Fibroblast of lung (primary cell): ENCODE measurements around the gene CPM. TPM values are rescaled to one million over a fixed set of nuclear protein-coding genes. Genes with fewer than 3 reads are reported as not detected.

Experiments
- DNase-seq, 2 donors: peaks; one replicate each; pipeline versions ENCODE4 v3.0.0 to v3.0.0-alpha.2; 2010; ENCODE audit warnings: low read depth in 2 of 2
- H2AFZ ChIP-seq: 2 replicates; pipeline ENCODE4 v1.5.1; 2012; ENCODE audit warnings: low read length, control low read depth, inconsistent platforms
- H3K27ac ChIP-seq: 2 replicates; pipeline ENCODE4 v1.5.1; 2011; ENCODE audit warnings: low read length, control low read depth; ENCODE audit not compliant: insufficient read depth
- H3K27me3 ChIP-seq: 2 replicates; pipeline ENCODE4 v1.5.1; 2011; ENCODE audit warnings: mild to moderate bottlenecking, low read length; ENCODE audit not compliant: control insufficient read depth, insufficient read depth
- H3K36me3 ChIP-seq: 2 replicates; pipeline ENCODE4 v1.5.1; 2011; ENCODE audit warnings: low read length; ENCODE audit not compliant: control insufficient read depth, insufficient read depth
- H3K4me1 ChIP-seq: 2 replicates; pipeline ENCODE4 v1.5.1; 2011; ENCODE audit warnings: low read length; ENCODE audit not compliant: control insufficient read depth, insufficient read depth; ENCODE audit errors: extremely low read depth
- H3K4me2 ChIP-seq: 2 replicates; pipeline ENCODE4 v1.5.1; 2011; ENCODE audit warnings: low read length, control low read depth; ENCODE audit not compliant: insufficient read depth; ENCODE audit errors: extremely low read depth
- H3K4me3 ChIP-seq, 4 experiments: fragments of 200-600 bp in 1 of 4; sonication (generic) in 1 of 4; replicated peaks in 1 of 4; 2 replicates each; pipeline ENCODE4 v1.5.1; 2011 to 2016; ENCODE audit warnings: low read length in 4 of 4, low read depth in 3 of 4, mild to moderate bottlenecking in 3 of 4, control low read depth in 2 of 4, inconsistent platforms in 1 of 4, mixed read lengths in 1 of 4; ENCODE audit not compliant: insufficient read depth in 1 of 4; ENCODE audit errors: control extremely low read depth in 1 of 4
- H3K79me2 ChIP-seq: 2 replicates; pipeline ENCODE4 v1.5.1; 2012; ENCODE audit warnings: mild to moderate bottlenecking, low read length, inconsistent platforms; ENCODE audit not compliant: control insufficient read depth, insufficient read depth
- H3K9ac ChIP-seq: 2 replicates; pipeline ENCODE4 v1.5.1; 2011; ENCODE audit warnings: mild to moderate bottlenecking, low read length, control low read depth; ENCODE audit not compliant: insufficient read depth
- H3K9me3 ChIP-seq: 2 replicates; pipeline ENCODE4 v1.5.1; 2012; ENCODE audit warnings: low read depth, low read length; ENCODE audit not compliant: control insufficient read depth, insufficient read depth
- H4K20me1 ChIP-seq: 2 replicates; pipeline ENCODE4 v1.5.1; 2011; ENCODE audit warnings: low read length; ENCODE audit not compliant: control insufficient read depth, insufficient read depth; ENCODE audit errors: extremely low read depth
- EZH2 ChIP-seq: IDR thresholded peaks from 2 replicates; pipeline ENCODE4 v1.5.1; 2012; ENCODE audit warnings: low read length, control low read depth, mild to moderate bottlenecking; ENCODE audit errors: missing control alignments
- polyA plus RNA-seq, 2 donors: library from polyadenylated mRNA; depleted of rRNA in 1 of 2; stranded (reverse) in 1 of 2; unstranded in 1 of 2; fragments of >200 nt; gene quantifications; 2 replicates each; pipeline ENCODE4 v1.2.1, GENCODE V29; 2011 to 2012; ENCODE audit warnings: missing spikeins in 1 of 2
- total RNA-seq: library from RNA; depleted of rRNA; stranded (reverse); fragments of >200 nt; gene quantifications from 2 replicates; pipeline ENCODE4 v1.2.1, GENCODE V29; 2014
- TF ChIP-seq, protein P1 (sequence below), 2 donors: IDR thresholded peaks in 1 of 2; conservative IDR thresholded peaks in 1 of 2; 1 replicate in 1 of 2; 2 replicates in 1 of 2; pipeline ENCODE4 v1.5.1; 2011 to 2012; ENCODE audit warnings: low read length in 2 of 2, control low read depth in 1 of 2, inconsistent platforms in 1 of 2, low read depth in 1 of 2, mild to moderate bottlenecking in 1 of 2

The CPM gene
- total and polyA plus RNA-seq, 2 donors (not counting 1 experiment from before 2014, with no cell fraction given) = 5.3 to 23.5 TPM

DNA sequence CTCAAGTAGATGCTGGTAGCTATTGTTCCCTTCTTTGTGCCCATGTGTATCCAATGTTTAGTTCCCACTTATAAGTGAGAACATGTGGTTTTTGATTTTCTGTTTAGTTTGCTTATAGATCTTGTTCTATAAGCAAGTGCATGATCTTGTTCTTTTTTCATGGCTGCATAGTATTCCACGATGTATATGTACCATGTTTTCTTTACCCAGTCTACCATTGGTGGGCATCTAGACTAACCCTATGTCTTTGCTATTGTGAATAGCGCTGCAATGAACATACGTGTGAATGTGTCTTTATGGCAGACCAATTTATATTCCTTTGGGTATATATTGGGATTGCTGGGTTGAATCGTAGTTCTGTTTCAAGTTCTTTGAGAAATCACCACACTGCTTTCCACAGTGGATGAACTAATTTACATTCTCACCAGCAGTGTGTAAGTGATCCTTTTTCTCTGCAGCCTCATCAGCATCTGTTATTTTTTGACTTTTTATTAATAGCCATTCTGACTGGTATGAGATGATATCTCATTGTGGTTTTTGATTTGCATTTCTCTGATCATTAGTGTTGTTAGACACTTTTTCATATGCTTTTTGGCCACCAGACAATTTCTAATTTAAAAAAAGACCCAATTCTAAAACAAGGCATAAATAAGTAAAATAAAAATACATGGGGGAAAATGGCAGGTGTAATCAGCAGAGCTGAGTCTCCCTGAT lies 50.6 kb downstream of the CPM start:
- Histone ChIP-seq H3K27me3 (no peaks in the 10 kb centered on the region), H3K9ac (no peak overlapping the region)
- DNase-seq = no peak

GRCh38 chr12:68880660-68881325 lies 52.2 kb downstream of the CPM start:
- Histone ChIP-seq H3K36me3 (no peaks in the 10 kb centered on the region), H3K27ac (no peak overlapping the region), H3K79me2 (no peaks in the 10 kb centered on the region), H3K9ac (no peak overlapping the region), H3K4me1 (no peaks in the 10 kb centered on the region), H3K4me3 (no peak overlapping the region), H3K9me3 (no peaks in the 10 kb centered on the region), H3K4me2 (no peak overlapping the region), H3K27me3 (no peaks in the 10 kb centered on the region), H4K20me1 (no peaks in the 10 kb centered on the region), H2AFZ (no peak overlapping the region)
- DNase-seq = no peak
- TF ChIP-seq, protein P1, sequence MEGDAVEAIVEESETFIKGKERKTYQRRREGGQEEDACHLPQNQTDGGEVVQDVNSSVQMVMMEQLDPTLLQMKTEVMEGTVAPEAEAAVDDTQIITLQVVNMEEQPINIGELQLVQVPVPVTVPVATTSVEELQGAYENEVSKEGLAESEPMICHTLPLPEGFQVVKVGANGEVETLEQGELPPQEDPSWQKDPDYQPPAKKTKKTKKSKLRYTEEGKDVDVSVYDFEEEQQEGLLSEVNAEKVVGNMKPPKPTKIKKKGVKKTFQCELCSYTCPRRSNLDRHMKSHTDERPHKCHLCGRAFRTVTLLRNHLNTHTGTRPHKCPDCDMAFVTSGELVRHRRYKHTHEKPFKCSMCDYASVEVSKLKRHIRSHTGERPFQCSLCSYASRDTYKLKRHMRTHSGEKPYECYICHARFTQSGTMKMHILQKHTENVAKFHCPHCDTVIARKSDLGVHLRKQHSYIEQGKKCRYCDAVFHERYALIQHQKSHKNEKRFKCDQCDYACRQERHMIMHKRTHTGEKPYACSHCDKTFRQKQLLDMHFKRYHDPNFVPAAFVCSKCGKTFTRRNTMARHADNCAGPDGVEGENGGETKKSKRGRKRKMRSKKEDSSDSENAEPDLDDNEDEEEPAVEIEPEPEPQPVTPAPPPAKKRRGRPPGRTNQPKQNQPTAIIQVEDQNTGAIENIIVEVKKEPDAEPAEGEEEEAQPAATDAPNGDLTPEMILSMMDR (conservative IDR thresholded peaks at IDR 0.05 in 1 of 2, IDR thresholded peaks at IDR 0.05 in 1 of 2; ENCODE audit: low read depth in 1 of 2, low read length in 2 of 2) = no peak
- no peak for TF ChIP-seq EZH2

More for the DNA sequence above, 50.6 kb downstream of the CPM start:
- no peaks in the 10 kb centered on the region for H3K79me2 ChIP-seq
- no peak overlapping the region for H2AFZ ChIP-seq
- no peaks in the 10 kb centered on the region for H4K20me1 ChIP-seq
- no peaks in the 10 kb centered on the region for H3K36me3 ChIP-seq
- no peaks in the 10 kb centered on the region for H3K4me1 ChIP-seq
- no peak overlapping the region for H3K27ac ChIP-seq
- H3K4me2 ChIP-seq = no peak overlapping the region
- no peak overlapping the region for H3K4me3 ChIP-seq
- TF ChIP-seq EZH2 = no peak
- TF ChIP-seq, protein P1 (conservative IDR thresholded peaks at IDR 0.05 in 1 of 2, IDR thresholded peaks at IDR 0.05 in 1 of 2; ENCODE audit: low read depth in 1 of 2, low read length in 2 of 2) = no peak
- H3K9me3 ChIP-seq = no peaks in the 10 kb centered on the region

DNA sequence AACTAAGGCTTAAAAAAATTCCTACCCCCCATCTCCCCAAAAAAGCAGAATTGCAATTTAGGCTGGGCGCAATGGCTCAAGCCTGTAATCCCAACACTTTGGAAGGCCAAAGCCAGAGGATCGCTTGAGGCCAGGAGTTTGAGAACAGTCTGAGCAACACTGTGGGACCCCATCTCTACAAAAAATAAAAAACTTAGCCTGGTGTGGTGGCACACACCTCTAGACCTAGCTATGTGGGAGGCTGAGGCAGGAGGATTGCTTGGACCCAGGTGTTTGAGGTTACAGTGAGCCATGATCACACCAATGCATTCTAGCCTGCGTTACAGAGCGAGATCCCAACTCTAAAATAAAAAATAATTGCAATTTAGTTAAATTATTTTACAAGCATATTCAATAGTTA lies 54.1 kb downstream of the CPM start:
- DNase-seq = no peak
- no peak overlapping the region for H3K4me2 ChIP-seq

More for the DNA sequence above, 54.1 kb downstream of the CPM start:
- H3K4me1 ChIP-seq = no peaks in the 10 kb centered on the region
- no peak overlapping the region for H3K27ac ChIP-seq
- H3K9ac ChIP-seq = no peak overlapping the region
- no peak for TF ChIP-seq EZH2
- TF ChIP-seq, protein P1 (conservative IDR thresholded peaks at IDR 0.05 in 1 of 2, IDR thresholded peaks at IDR 0.05 in 1 of 2; ENCODE audit: low read depth in 1 of 2, low read length in 2 of 2) = no peak
- no peaks in the 10 kb centered on the region for H3K9me3 ChIP-seq
- no peak overlapping the region for H2AFZ ChIP-seq
- no peaks in the 10 kb centered on the region for H4K20me1 ChIP-seq
- no peak overlapping the region for H3K4me3 ChIP-seq
- no peaks in the 10 kb centered on the region for H3K27me3 ChIP-seq
- H3K79me2 ChIP-seq = no peaks in the 10 kb centered on the region
- H3K36me3 ChIP-seq = no peaks in the 10 kb centered on the region
